Stimulated activated memory B cell treated with anti-CD40 and anti-IgM and Interleukin-4, amounts not matched to agents 10 μg/mL and 1 μg/mL and 100 μg/mL, for 72 hours (primary cell): ENCODE data around the gene NFATC1.

Experiments
- ATAC-seq: fragments of 150-1000 bp; cut with Tn5 transposase; 2 replicates; pipeline ENCODE4 v1.10.0; 2021
- H3K27ac Mint-ChIP-seq: one replicate; pipeline ENCODE4 v1.8.0; 2022; ENCODE audit warnings: mild to moderate bottlenecking, mixed read lengths
- H3K27me3 Mint-ChIP-seq: one replicate; pipeline ENCODE4 v1.8.0; 2022; ENCODE audit warnings: mixed read lengths
- H3K36me3 Mint-ChIP-seq: one replicate; pipeline ENCODE4 v1.8.0; 2022; ENCODE audit warnings: mixed read lengths
- H3K4me1 Mint-ChIP-seq: one replicate; pipeline ENCODE4 v1.8.0; 2022; ENCODE audit warnings: mixed read lengths
- H3K4me3 Mint-ChIP-seq: one replicate; pipeline ENCODE4 v1.8.0; 2022; ENCODE audit warnings: mild to moderate bottlenecking, moderate library complexity, mixed read lengths
- H3K9me3 Mint-ChIP-seq: one replicate; pipeline ENCODE4 v1.8.0; 2022; ENCODE audit warnings: mixed read lengths

The NFATC1 gene

DNA sequence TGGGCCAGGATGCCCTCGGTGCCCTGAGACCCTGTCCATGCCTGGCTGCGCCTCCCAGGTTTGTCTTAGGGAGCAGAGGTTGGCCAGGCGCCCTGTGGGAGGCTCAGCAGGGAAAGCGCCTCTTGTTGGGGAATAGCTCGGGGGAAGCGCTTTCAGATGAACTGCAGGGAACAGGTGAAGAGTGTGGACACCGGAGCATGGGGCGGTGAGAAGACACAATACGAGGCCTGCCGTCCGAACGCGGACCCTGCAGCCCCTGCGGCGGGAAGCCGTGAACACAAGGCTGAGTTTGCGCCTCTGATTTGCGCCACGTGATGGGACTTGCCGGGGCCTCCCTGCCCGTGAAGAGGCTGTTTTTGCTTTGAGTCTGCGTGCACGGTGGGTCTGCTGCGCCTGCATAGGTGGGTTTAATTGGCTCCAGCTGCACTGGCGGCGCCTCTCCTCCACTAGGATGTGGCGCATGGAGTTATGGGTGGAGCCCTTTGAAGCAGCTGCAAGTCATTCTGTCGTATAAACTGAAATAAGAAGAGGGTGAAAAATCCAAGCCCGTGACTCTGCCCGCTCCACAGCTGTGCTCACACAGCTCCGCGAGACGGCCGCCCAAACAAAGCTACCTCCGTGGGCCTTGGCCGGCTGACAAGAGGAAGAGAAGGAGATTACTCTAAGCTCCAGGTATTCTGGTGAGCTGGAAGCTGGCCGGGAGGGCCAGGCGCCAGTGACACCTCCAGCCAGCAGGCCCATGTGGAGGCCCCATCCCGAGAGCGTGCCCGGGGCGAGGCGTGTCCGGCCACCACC lies 180.4 kb downstream of the NFATC1 start:
- ATAC-seq, result no peak
- peaks cover 32% of the 10 kb centered on the region for H3K4me1 Mint-ChIP-seq

DNA sequence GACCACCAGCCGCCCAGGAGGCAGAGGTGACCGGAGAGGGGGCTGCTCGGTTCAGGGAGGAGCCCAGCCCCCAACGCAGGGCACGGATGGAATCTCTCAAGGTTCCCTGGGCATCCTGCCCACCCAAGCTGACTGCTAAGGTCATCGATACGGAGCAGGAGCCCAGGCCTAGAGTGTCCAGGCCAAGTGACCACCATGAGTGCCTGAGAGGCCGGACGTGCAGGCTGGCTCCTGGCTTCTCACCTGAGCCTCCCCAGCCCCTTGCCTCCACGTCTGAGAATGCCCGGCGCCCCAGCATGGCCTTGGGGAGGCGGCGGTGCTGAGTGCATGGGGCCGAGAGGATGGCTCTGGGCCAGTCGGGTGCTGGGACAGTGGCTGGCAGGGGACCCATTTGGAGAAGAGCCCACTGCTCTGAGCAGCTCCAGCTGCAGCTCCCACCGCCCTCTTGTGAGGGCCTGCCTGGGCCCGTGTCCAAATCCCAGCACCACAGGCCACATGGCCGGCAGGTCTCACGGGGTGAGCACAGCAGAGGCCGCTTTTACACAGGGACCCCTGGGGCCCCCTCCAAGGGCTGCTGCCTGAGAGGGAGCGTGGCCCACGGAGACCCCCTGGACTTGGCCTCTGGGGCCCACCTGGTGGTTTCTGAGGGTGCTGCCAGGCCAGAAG lies 181.1 kb downstream of the NFATC1 start:
- no peaks in the 10 kb centered on the region for H3K27me3 Mint-ChIP-seq
- H3K4me1 Mint-ChIP-seq, result peaks cover 26% of the 10 kb centered on the region
- peaks cover 7% of the 10 kb centered on the region for H3K36me3 Mint-ChIP-seq
- no peak for ATAC-seq
- no peak overlapping the region for H3K27ac Mint-ChIP-seq
- no peak overlapping the region for H3K4me3 Mint-ChIP-seq
- H3K9me3 Mint-ChIP-seq, result peaks cover 11% of the 10 kb centered on the region

More for the DNA sequence above, 180.4 kb downstream of the NFATC1 start:
- H3K27ac Mint-ChIP-seq, result no peak overlapping the region
- H3K27me3 Mint-ChIP-seq, result no peaks in the 10 kb centered on the region
- H3K4me3 Mint-ChIP-seq, result no peak overlapping the region
- peaks cover 13% of the 10 kb centered on the region for H3K36me3 Mint-ChIP-seq
- peaks cover 11% of the 10 kb centered on the region for H3K9me3 Mint-ChIP-seq

DNA sequence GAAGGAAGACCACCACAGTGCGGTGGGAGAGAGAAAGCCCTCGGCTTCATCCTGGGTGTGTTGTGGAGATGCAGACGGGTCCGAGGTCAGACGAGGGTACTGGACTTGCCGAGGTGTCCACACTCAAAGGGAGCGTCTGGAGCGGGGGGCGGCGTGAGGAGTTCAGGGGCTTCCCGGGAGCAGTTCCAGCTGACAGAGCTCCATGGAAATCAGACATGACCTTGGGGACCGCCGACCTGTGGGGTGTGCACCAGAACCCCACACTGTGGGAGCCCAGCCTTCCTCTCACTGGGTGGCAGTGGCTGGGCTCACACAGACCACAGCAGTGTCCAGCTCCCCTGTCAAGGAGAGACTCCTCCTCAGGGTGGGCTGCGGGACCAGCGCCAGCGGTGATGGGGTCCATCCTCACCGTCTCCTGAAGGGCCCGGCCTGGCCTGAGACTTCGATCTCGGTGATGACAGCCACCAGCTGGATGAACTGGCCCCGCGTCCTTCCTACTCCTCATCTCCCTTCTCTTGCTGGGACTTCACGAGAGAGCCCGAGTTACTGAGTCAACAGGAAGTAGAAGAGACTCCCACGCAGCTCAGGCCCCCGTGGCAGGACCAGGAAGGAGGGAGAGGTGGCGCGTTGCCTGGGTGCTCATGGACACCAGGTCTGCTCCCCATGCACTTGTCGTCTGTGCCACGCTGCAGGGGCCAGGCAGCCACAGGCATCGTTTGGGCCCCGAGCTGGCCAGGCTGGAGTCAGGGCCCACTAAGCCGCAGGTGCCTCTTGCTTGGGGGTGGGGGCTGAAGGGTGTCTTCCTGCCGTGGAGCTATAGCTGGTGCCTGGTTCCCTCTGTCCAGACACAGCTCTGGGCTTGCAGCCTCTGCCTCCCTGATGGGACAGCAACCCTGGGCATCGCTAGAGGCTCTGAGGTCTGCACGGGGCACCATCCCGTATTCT lies 182.0 kb downstream of the NFATC1 start:
- Mint-ChIP-seq H3K4me3 (no peak overlapping the region), H3K27me3 (no peaks in the 10 kb centered on the region), H3K4me1 (peaks cover 26% of the 10 kb centered on the region), H3K9me3 (peaks cover 6% of the 10 kb centered on the region), H3K36me3 (no peaks in the 10 kb centered on the region), H3K27ac (peak overlapping the region; percentile 17)
- no peak for ATAC-seq

DNA sequence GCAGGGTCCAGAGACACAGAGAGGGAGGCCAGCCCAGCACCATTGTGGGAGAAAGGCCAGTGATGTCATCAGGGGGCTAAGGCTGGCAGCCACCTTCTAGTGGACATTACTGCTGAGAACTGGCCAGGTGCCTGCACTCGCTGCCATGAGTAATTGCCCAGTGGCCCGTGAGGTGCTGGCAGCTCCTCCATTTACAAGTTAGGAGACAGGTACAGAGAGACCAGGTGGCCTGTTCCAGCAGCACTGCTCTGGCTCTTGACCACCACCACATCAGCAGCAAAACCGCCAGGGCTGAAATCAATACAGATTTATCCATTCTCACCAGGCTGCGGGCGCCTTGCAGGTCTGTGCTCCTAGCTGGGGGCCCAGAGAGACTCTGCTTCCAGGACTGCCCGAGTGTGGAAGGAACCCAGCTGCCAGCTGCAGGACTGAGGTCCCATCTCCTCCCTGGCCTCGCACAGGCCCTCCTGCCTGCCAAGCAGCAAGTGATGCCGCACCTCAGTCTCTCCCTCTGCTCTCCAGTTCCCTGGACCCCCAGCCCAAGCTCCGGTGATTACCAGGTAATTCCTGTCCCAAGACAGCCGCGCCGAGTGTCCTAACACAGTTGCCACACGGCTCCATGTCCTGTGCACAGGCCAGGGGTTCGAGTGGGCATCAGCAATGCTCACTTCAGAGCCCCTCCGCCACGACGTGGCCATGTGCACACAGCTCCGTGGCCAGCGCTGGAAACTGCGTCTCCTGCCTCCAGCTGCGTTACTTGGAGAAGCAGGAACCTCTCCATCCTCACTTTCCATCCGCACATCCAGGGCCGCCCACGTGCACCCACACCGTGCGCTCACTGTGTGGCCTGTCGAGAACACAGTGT lies 182.9 kb downstream of the NFATC1 start:
- H3K27ac Mint-ChIP-seq, result peak overlapping the region; percentile 17
- no peaks in the 10 kb centered on the region for H3K36me3 Mint-ChIP-seq
- no peaks in the 10 kb centered on the region for H3K9me3 Mint-ChIP-seq
- no peak overlapping the region for H3K4me3 Mint-ChIP-seq
- no peak for ATAC-seq
- H3K4me1 Mint-ChIP-seq, result peaks cover 26% of the 10 kb centered on the region
- no peaks in the 10 kb centered on the region for H3K27me3 Mint-ChIP-seq
